HG02970 (cell line): ENCODE data around the gene SELENBP1.
"Not testable (repeated sequence)": the region's sequence is repeated elsewhere in the genome, so short reads cannot be mapped to it uniquely, and the experiment has no call there.

ENCODE experiments used
- ATAC-seq: cut with Tn5 transposase; IDR thresholded peaks from one replicate; pipeline ENCODE4 v1.9.1; 2021; ENCODE audit warnings: mild to moderate bottlenecking, moderate library complexity, moderate number of reproducible peaks; ENCODE audit not compliant: unreplicated experiment, low FRiP score

SELENBP1 gene

GRCh38 chr1:151372058-151372934 lies at the start of gene SELENBP1:
Gene SELENBP1 (minus strand): TSS chr1:151372705. CDS start chr1:151372641, 64 bp downstream.
- ATAC-seq: no peak

GRCh38 chr1:151419819-151420218 lies 47.3 kb upstream of the SELENBP1 start:
- ATAC-seq: no peak

- ATAC-seq: no peak
Measured at GRCh38 chr1:151418081-151418480, 45.6 kb upstream of the SELENBP1 start.

GRCh38 chr1:151416231-151416630 lies 43.7 kb upstream of the SELENBP1 start:
- no peak for ATAC-seq

- ATAC-seq: no peak
Measured at GRCh38 chr1:151411884-151412283, 39.4 kb upstream of the SELENBP1 start.

GRCh38 chr1:151408891-151409290 lies 36.4 kb upstream of the SELENBP1 start:
- no peak for ATAC-seq

GRCh38 chr1:151407304-151407703 lies 34.8 kb upstream of the SELENBP1 start:
- no peak for ATAC-seq

- ATAC-seq: no peak
Measured at GRCh38 chr1:151406176-151406575, 33.7 kb upstream of the SELENBP1 start.

- ATAC-seq: no peak
Measured at GRCh38 chr1:151405187-151405951, 32.9 kb upstream of the SELENBP1 start.

- no peak for ATAC-seq
Measured at GRCh38 chr1:151403612-151404011, 31.1 kb upstream of the SELENBP1 start.

GRCh38 chr1:151402764-151403163 lies 30.3 kb upstream of the SELENBP1 start:
- no peak for ATAC-seq

GRCh38 chr1:151401860-151402259 lies 29.4 kb upstream of the SELENBP1 start:
- no peak for ATAC-seq

- no peak for ATAC-seq
Measured at GRCh38 chr1:151401125-151401788, 28.8 kb upstream of the SELENBP1 start.

GRCh38 chr1:151399324-151400171 lies 27.0 kb upstream of the SELENBP1 start, which contains the start of gene PSMB4:
Gene PSMB4 (plus strand): TSS chr1:151399573. CDS start chr1:151399588, 15 bp downstream.
- ATAC-seq: peak; percentile 56

- ATAC-seq: not testable (repeated sequence)
Measured at GRCh38 chr1:151396265-151396664, 23.8 kb upstream of the SELENBP1 start.

GRCh38 chr1:151393583-151393982 lies 21.1 kb upstream of the SELENBP1 start:
- no peak for ATAC-seq

- ATAC-seq: no peak
Measured at GRCh38 chr1:151391079-151391563, 18.6 kb upstream of the SELENBP1 start.

- not testable (repeated sequence) for ATAC-seq
Measured at GRCh38 chr1:151390221-151391078, 17.9 kb upstream of the SELENBP1 start.

GRCh38 chr1:151386002-151386401 lies 13.5 kb upstream of the SELENBP1 start:
- ATAC-seq: no peak
